ENCODE data around the gene DNM3.

DNA sequence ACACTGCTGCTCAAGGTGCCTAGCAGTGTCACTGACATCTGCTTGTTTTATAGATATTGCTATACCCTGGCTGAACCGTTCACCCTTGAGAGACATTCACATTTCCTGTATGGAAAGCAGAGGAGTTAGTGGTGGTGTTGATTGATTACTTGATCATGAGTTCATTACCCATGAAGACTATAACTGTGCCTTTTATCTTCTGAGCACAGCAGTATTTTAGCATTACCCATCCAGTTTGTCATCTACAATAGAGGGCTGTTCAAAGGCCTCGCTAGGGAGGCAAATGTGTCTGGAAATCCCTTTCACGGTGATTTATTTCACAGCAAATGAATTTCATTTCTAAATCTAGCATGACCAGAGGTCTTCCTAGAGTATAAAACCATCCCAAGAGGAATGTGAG is 160.0 kb downstream of the DNM3 start:
- TF ChIP-seq CTCF (IDR thresholded peaks at IDR 0.05) (no peak), EP300 (IDR thresholded peaks at IDR 0.05) (no peak)
